Activated T-helper 1 cell treated with Interleukin-2 at 50 U/mL for 16 hours (primary cell): ENCODE data around the gene FSD1.
"Not testable (repeated sequence)": the region's sequence is repeated elsewhere in the genome, so short reads cannot be mapped to it uniquely, and the experiment has no call there.

ENCODE experiments used
- DNase-seq: peaks from one replicate; pipeline ENCODE4 v3.0.0-alpha.2; 2020; ENCODE audit warnings: low read depth

The FSD1 gene

GRCh38 chr19:4345342-4346019 lies 41.1 kb downstream of the FSD1 start:
- DNase-seq, result no peak

GRCh38 chr19:4346020-4346383 lies 41.6 kb downstream of the FSD1 start:
- no peak for DNase-seq

GRCh38 chr19:4347521-4347920 lies 43.1 kb downstream of the FSD1 start:
- DNase-seq, result no peak

- DNase-seq, result not testable (repeated sequence)
These were observed 44.8 kb downstream of the FSD1 start for GRCh38 chr19:4349225-4349624.

- no peak for DNase-seq
These were observed 45.7 kb downstream of the FSD1 start for GRCh38 chr19:4350111-4350510.

- no peak for DNase-seq
These were observed 46.3 kb downstream of the FSD1 start for GRCh38 chr19:4350726-4351125.

- DNase-seq, result no peak
These were observed 48.3 kb downstream of the FSD1 start for GRCh38 chr19:4352701-4353121.

GRCh38 chr19:4354282-4354681 lies 49.9 kb downstream of the FSD1 start:
- DNase-seq, result no peak

GRCh38 chr19:4354897-4355296 lies 50.5 kb downstream of the FSD1 start:
- no peak for DNase-seq

- no peak for DNase-seq
These were observed 52.8 kb downstream of the FSD1 start for GRCh38 chr19:4357095-4357797.

- no peak for DNase-seq
These were observed 53.5 kb downstream of the FSD1 start for GRCh38 chr19:4357921-4358326.

GRCh38 chr19:4358709-4359626 lies 54.6 kb downstream of the FSD1 start:
- no peak for DNase-seq

- DNase-seq, result no peak
These were observed 55.2 kb downstream of the FSD1 start for GRCh38 chr19:4359627-4360000.

GRCh38 chr19:4360081-4360569 lies 55.7 kb downstream of the FSD1 start:
- DNase-seq, result no peak

GRCh38 chr19:4360641-4361151 lies 56.3 kb downstream of the FSD1 start:
- DNase-seq, result no peak

- no peak for DNase-seq
These were observed 57.0 kb downstream of the FSD1 start for GRCh38 chr19:4361152-4362046.

GRCh38 chr19:4362101-4362828 lies 57.9 kb downstream of the FSD1 start:
- no peak for DNase-seq

- DNase-seq, result no peak
These were observed 58.6 kb downstream of the FSD1 start for GRCh38 chr19:4362831-4363545.

- DNase-seq, result no peak
These were observed 59.3 kb downstream of the FSD1 start for GRCh38 chr19:4363571-4364304.
